ENCODE measurements around the gene NAALADL2.
"Not testable (repeated sequence)": the region's sequence is repeated elsewhere in the genome, so short reads cannot be mapped to it uniquely, and the experiment has no call there.

The NAALADL2 gene

DNA sequence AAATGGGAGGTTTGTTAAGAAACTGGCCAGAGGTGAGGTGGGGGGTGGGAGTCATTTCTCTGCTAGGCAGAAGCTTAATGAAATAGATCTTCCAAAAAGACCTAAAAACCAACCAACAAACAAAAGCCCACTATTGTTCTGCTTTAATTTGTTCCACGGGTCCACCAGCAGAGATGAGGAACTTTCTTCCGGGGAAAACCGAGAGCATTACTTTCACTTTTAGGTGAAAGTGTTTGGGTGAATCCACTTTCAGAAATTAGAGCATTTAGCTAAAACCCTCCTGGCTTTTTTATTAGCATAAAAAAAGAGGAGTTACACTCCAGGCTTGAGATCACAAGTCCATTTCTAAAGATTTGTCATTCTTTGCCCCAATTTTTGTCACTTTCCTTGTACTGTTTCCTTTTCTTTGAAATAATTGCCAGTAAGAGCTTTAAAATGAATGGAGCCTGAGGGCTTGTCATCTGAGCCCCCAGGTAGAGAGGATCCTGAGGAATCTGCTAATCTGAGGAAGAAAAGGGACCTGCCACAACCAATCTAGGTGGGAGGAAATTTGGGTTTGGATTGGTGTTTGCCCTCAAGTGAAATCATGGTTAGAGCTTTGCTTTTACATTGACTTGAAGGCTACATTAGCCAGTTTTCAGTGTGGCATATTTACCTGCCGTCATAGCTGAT is 667.6 kb downstream of the NAALADL2 start:
- Histone ChIP-seq H3K36me3 (ENCODE audit: insufficient read depth, low read length) (no peaks in the 10 kb centered on the region), H3K9ac (ENCODE audit: low read depth, low read length) (peak overlapping the region; percentile 5), H3K9me3 (ENCODE audit: control insufficient read depth, insufficient read depth, low read length) (no peaks in the 10 kb centered on the region), H3K4me1 (ENCODE audit: insufficient read depth, low read length) (peaks cover 13% of the 10 kb centered on the region; the same call in 1 of the 2 replicates)

DNA sequence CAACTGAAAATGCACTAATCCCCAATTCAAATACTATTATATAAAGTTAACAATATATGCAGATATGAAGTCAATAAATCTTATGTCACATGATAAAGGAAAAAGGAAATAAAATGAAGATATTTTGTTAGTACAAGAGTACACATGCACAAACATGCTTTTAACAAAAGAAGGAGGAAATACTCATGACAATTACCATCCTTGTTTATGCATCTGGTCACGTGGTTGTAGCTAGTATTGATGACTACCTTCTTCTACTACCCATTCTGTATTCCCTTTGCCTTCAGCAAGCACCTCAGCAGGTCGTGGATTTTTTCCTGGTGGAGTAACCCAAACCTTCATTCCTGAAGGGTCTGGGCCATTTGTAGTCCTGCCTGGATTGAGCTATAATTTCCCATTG is 669.6 kb downstream of the NAALADL2 start:
- H3K4me1 ChIP-seq (ENCODE audit: insufficient read depth, low read length), result peaks cover 13% of the 10 kb centered on the region; the same call in 1 of the 2 replicates
- not testable (repeated sequence) for H3K9me3 ChIP-seq (ENCODE audit: control insufficient read depth, insufficient read depth, low read length); H3K9ac ChIP-seq (ENCODE audit: low read depth, low read length); H3K36me3 ChIP-seq (ENCODE audit: insufficient read depth, low read length)

DNA sequence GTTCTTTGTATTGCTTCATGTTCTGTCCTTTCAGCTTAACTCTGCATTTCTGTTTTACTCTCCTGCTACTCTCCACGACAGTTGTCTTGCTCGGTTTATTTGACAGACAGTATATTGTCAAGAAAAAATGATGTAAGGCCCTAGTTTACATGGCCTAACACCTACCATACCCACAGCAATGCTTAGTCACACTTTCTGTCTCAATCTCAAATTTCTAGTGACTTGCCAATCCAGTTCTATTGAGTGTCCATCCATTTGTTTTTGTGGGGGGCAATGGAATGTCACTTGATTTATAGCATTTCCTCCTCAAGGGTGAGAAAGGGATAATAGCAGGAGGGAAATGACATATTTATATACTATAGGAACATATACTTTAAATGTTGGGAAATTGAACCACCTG is 676.2 kb downstream of the NAALADL2 start:
- Histone ChIP-seq H3K9ac (ENCODE audit: low read depth, low read length) (no peak overlapping the region), H3K9me3 (ENCODE audit: control insufficient read depth, insufficient read depth, low read length) (no peaks in the 10 kb centered on the region), H3K36me3 (ENCODE audit: insufficient read depth, low read length) (no peaks in the 10 kb centered on the region), H3K4me1 (ENCODE audit: insufficient read depth, low read length) (peaks cover 14% of the 10 kb centered on the region)

- H3K4me1 ChIP-seq (ENCODE audit: insufficient read depth, low read length), result no peaks in the 10 kb centered on the region
- H3K9me3 ChIP-seq (ENCODE audit: control insufficient read depth, insufficient read depth, low read length), result no peaks in the 10 kb centered on the region
- no peaks in the 10 kb centered on the region for H3K36me3 ChIP-seq (ENCODE audit: insufficient read depth, low read length)
- no peak overlapping the region for H3K9ac ChIP-seq (ENCODE audit: low read depth, low read length)
Observed at GRCh38 chr3:175546115-175546514, 687.0 kb downstream of the NAALADL2 start.

DNA sequence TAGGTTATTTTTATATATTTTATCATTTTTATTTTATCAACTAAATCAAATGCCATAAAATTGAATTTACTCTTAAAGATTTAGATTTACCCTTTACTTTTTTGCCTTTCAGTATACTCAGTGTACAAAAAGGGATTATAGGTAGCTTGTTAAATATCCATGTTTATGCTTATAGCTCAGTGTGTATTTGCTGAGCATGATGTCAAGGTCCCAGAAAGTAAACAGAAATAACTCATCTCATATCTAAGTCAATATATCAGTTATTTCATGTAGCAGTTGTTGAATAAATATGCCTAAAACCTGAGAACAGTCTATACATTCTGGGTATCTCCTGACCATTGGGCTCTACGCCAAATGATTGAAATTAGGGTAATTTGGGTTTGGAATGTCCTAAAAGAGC is 693.8 kb downstream of the NAALADL2 start:
- Histone ChIP-seq H3K4me1 (ENCODE audit: insufficient read depth, low read length) (no peaks in the 10 kb centered on the region), H3K9ac (ENCODE audit: low read depth, low read length) (no peak overlapping the region), H3K9me3 (ENCODE audit: control insufficient read depth, insufficient read depth, low read length) (no peaks in the 10 kb centered on the region), H3K36me3 (ENCODE audit: insufficient read depth, low read length) (no peaks in the 10 kb centered on the region)

DNA sequence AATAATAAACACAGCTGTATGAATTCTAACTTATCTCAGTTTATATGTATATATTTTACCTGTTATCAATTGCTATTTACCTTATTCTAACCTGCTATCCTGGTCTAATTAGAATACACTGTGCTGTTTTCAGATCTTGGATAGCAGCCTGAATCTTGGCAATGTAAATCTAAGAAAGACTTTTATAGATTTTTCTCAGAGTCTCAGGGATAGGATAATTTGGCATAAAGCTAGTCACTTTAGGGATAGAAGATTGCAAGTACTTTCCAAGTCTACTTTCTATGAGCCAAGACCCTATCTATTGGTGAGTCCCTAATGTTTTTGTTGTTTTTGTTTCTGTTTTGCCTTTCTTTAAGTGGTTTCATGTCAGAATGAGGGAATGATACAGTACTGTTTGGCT is 695.7 kb downstream of the NAALADL2 start:
- no peaks in the 10 kb centered on the region for H3K36me3 ChIP-seq (ENCODE audit: insufficient read depth, low read length)
- no peaks in the 10 kb centered on the region for H3K4me1 ChIP-seq (ENCODE audit: insufficient read depth, low read length)
- H3K9ac ChIP-seq (ENCODE audit: low read depth, low read length), result no peak overlapping the region
- no peaks in the 10 kb centered on the region for H3K9me3 ChIP-seq (ENCODE audit: control insufficient read depth, insufficient read depth, low read length)

DNA sequence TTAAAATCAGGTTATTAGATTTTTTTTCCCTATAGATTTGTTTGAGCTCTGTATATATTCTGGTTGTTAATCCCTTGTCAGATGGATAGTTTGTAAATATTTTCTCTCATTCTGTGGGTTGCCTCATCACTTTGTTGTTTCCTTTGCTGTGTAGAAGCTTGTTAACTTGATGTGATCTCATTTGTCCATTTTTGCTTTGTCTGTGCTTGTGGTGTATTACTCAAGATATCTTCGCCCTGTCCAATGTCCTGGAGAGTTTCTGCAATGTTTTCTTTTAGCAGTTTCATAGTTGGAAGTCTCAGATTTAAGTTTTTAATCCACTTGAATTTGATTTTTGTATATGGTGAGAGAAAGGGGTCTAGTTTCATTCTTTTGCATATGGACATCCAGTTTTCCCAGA is 699.1 kb downstream of the NAALADL2 start:
- Histone ChIP-seq H3K36me3 (ENCODE audit: insufficient read depth, low read length) (no peaks in the 10 kb centered on the region), H3K9ac (ENCODE audit: low read depth, low read length) (no peak overlapping the region), H3K4me1 (ENCODE audit: insufficient read depth, low read length) (no peaks in the 10 kb centered on the region), H3K9me3 (ENCODE audit: control insufficient read depth, insufficient read depth, low read length) (no peaks in the 10 kb centered on the region)

GRCh38 chr3:175564363-175564762 is 705.2 kb downstream of the NAALADL2 start:
- Histone ChIP-seq H3K36me3 (ENCODE audit: insufficient read depth, low read length) (no peaks in the 10 kb centered on the region), H3K9me3 (ENCODE audit: control insufficient read depth, insufficient read depth, low read length) (no peaks in the 10 kb centered on the region), H3K9ac (ENCODE audit: low read depth, low read length) (no peak overlapping the region), H3K4me1 (ENCODE audit: insufficient read depth, low read length) (no peaks in the 10 kb centered on the region)

- H3K9ac ChIP-seq (ENCODE audit: low read depth, low read length), result no peak overlapping the region
- 0 out of 2 replicates have a peak, but pooled peaks cover 2% of the 10 kb centered on the region for H3K4me1 ChIP-seq (ENCODE audit: insufficient read depth, low read length)
- no peaks in the 10 kb centered on the region for H3K36me3 ChIP-seq (ENCODE audit: insufficient read depth, low read length)
- H3K9me3 ChIP-seq (ENCODE audit: control insufficient read depth, insufficient read depth, low read length), result no peaks in the 10 kb centered on the region
Observed at GRCh38 chr3:175571096-175571495, 712.0 kb downstream of the NAALADL2 start.

GRCh38 chr3:175573226-175573625 is 714.1 kb downstream of the NAALADL2 start:
- Histone ChIP-seq H3K9ac (ENCODE audit: low read depth, low read length) (no peak overlapping the region), H3K36me3 (ENCODE audit: insufficient read depth, low read length) (no peaks in the 10 kb centered on the region), H3K9me3 (ENCODE audit: control insufficient read depth, insufficient read depth, low read length) (no peaks in the 10 kb centered on the region), H3K4me1 (ENCODE audit: insufficient read depth, low read length) (0 out of 2 replicates have a peak, but pooled peaks cover 2% of the 10 kb centered on the region)

DNA sequence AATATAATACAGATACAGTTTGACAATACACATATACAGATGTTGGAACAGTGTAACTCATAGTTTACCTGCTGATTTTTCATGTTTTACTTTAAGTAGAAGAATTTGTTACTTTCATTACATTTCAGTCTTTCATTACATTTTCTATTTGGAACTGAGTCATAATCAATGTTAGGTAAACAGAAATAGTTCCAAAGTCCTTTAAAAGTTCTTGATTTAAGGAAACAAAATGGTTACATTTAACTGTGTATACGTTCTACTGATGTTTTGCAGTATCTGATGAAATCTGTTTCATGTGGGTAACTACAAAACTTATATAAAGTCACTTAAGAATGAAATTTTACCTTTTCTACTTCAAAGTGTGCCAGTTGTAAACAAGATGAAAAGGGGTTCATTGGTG is 721.2 kb downstream of the NAALADL2 start:
- Histone ChIP-seq H3K36me3 (ENCODE audit: insufficient read depth, low read length) (no peaks in the 10 kb centered on the region), H3K4me1 (ENCODE audit: insufficient read depth, low read length) (no peaks in the 10 kb centered on the region), H3K9me3 (ENCODE audit: control insufficient read depth, insufficient read depth, low read length) (no peaks in the 10 kb centered on the region), H3K9ac (ENCODE audit: low read depth, low read length) (no peak overlapping the region)

- Histone ChIP-seq H3K9ac (ENCODE audit: low read depth, low read length) (no peak overlapping the region), H3K9me3 (ENCODE audit: control insufficient read depth, insufficient read depth, low read length) (no peaks in the 10 kb centered on the region), H3K36me3 (ENCODE audit: insufficient read depth, low read length) (no peaks in the 10 kb centered on the region), H3K4me1 (ENCODE audit: insufficient read depth, low read length) (no peaks in the 10 kb centered on the region)
Observed at GRCh38 chr3:175585898-175586297, 726.8 kb downstream of the NAALADL2 start.

DNA sequence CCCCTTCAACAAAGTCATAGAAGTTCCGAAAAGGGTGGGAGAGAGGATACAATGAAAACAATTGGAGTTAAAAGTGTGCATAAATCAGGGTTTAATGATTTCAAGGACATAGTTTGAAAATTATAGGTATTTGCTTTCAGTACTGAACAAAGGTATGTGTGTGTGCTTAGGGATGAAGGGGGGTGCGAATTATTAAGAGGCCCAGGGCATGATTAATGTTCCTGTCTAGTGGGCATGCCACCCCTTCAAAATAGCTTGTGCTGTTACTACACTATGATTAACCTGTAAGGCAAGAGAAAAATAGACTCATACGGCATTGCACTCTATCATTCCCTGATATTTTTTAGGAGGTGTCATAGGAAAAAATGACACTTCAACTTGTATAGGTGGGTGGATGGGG is 731.6 kb downstream of the NAALADL2 start:
- Histone ChIP-seq H3K4me1 (ENCODE audit: insufficient read depth, low read length) (no peaks in the 10 kb centered on the region), H3K9ac (ENCODE audit: low read depth, low read length) (no peak overlapping the region), H3K36me3 (ENCODE audit: insufficient read depth, low read length) (no peaks in the 10 kb centered on the region), H3K9me3 (ENCODE audit: control insufficient read depth, insufficient read depth, low read length) (no peaks in the 10 kb centered on the region)

DNA sequence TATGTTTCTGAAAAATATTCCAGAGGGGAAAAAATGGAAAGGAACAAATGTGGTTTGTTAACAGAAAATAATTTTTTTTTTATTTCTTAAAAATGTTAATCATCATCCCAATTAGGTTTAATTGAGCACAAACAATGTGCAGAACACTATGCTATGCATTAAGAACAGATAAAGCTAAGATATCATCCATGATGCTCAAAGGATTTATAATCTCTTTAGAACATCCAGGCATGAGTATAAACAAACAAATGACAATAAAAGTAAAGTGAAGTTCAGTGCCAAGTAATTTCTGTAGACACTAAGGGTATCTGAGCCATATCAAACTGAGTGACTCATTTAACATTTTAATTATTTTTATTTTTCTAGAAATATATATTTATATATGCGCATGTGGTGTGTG is 732.2 kb downstream of the NAALADL2 start:
- no peaks in the 10 kb centered on the region for H3K4me1 ChIP-seq (ENCODE audit: insufficient read depth, low read length)
- no peak overlapping the region for H3K9ac ChIP-seq (ENCODE audit: low read depth, low read length)
- H3K9me3 ChIP-seq (ENCODE audit: control insufficient read depth, insufficient read depth, low read length), result no peaks in the 10 kb centered on the region
- no peaks in the 10 kb centered on the region for H3K36me3 ChIP-seq (ENCODE audit: insufficient read depth, low read length)

GRCh38 chr3:175593331-175593730 is 734.2 kb downstream of the NAALADL2 start:
- Histone ChIP-seq H3K4me1 (ENCODE audit: insufficient read depth, low read length) (no peaks in the 10 kb centered on the region), H3K9ac (ENCODE audit: low read depth, low read length) (no peak overlapping the region), H3K36me3 (ENCODE audit: insufficient read depth, low read length) (no peaks in the 10 kb centered on the region), H3K9me3 (ENCODE audit: control insufficient read depth, insufficient read depth, low read length) (no peaks in the 10 kb centered on the region)

GRCh38 chr3:175598740-175599139 is 739.6 kb downstream of the NAALADL2 start:
- H3K36me3 ChIP-seq (ENCODE audit: insufficient read depth, low read length), result no peaks in the 10 kb centered on the region
- H3K4me1 ChIP-seq (ENCODE audit: insufficient read depth, low read length), result no peaks in the 10 kb centered on the region
- H3K9me3 ChIP-seq (ENCODE audit: control insufficient read depth, insufficient read depth, low read length), result no peaks in the 10 kb centered on the region
- H3K9ac ChIP-seq (ENCODE audit: low read depth, low read length), result no peak overlapping the region
